Activated CD8-positive, alpha-beta T cell treated with anti-CD3 and anti-CD28 coated beads, Interleukin-2, amount 10 ng/mL, durations not matched to agents 7 days and 5 days (primary cell): ENCODE measurements around the gene SSNA1. TPM values are rescaled to one million over a fixed set of nuclear protein-coding genes. Genes with fewer than 3 reads are reported as not detected.

Source experiments
- ATAC-seq: fragments of 150-1000 bp; cut with Tn5 transposase; one replicate; pipeline ENCODE4 v1.10.0; 2021; ENCODE audit warnings: moderate library complexity
- CTCF ChIA-PET: fragments of 350-600 bp; sonication (Branson Sonifier 250); formaldehyde crosslinking; loops from one replicate; lab custom pipeline; 2021; ENCODE audit warnings: antibody characterized with exemption; lab: Charles Lee
- POLR2A ChIA-PET: fragments of 350-600 bp; sonication (Branson Sonifier 250); formaldehyde crosslinking; loops from one replicate; lab custom pipeline; 2021; ENCODE audit warnings: antibody characterized with exemption; lab: Charles Lee
- DNase-seq: peaks from one replicate; pipeline ENCODE4 v3.0.0-alpha.2; 2020
- H3K27ac Mint-ChIP-seq: one replicate; pipeline ENCODE4 v1.8.0; 2021; ENCODE audit warnings: mild to moderate bottlenecking, mixed read lengths
- H3K27me3 Mint-ChIP-seq: one replicate; pipeline ENCODE4 v1.8.0; 2021; ENCODE audit warnings: low read depth, mixed read lengths
- H3K36me3 Mint-ChIP-seq: one replicate; pipeline ENCODE4 v1.8.0; 2021; ENCODE audit warnings: low read depth, mixed read lengths
- H3K4me1 Mint-ChIP-seq: one replicate; pipeline ENCODE4 v1.8.0; 2021; ENCODE audit warnings: low read depth, mixed read lengths
- H3K4me3 Mint-ChIP-seq: one replicate; pipeline ENCODE4 v1.8.0; 2021; ENCODE audit warnings: mild to moderate bottlenecking, mixed read lengths
- H3K9me3 Mint-ChIP-seq: one replicate; pipeline ENCODE4 v1.8.0; 2022; ENCODE audit warnings: mixed read lengths; ENCODE audit not compliant: insufficient read depth
- total RNA-seq, 2 experiments: library from RNA; stranded (reverse); gene quantifications; one replicate each; pipeline ENCODE4 v1.2.3, GENCODE V29; 2021

SSNA1 gene
- total RNA-seq, 2 experiments from 2014 or later = 88.2 to 90.0 TPM

GRCh38 chr9:137227853-137228505, 39.5 kb downstream of the SSNA1 start:
- Mint-ChIP-seq H3K4me3 (no peak overlapping the region), H3K27ac (peak overlapping the region; percentile 54), H3K9me3 (no peaks in the 10 kb centered on the region)

DNA sequence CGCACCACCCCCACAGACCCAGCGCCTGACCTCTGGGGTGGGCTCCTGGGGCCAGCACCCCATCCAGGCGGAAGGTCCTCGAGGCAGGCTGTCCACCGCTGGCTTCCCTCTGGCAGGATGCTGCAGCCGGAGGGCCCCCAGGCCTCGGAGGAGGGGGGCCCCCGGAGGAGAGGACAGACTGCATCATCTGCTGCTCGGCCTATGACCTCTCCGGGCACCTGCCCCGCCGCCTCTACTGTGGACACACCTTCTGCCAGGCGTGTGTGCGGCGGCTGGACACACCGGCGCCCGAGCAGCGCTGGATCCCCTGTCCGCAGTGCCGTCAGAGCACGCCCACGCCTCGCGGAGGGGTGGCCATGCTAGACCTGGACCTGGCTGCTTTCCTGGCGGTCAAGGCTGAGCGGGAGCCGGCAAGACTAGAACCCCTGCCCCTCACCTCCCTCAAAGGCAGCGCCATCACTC, 40.1 kb downstream of the SSNA1 start:
- Mint-ChIP-seq H3K9me3 (no peaks in the 10 kb centered on the region), H3K27me3 (no peaks in the 10 kb centered on the region), H3K36me3 (no peaks in the 10 kb centered on the region), H3K4me3 (no peak overlapping the region), H3K4me1 (peaks cover 12% of the 10 kb centered on the region), H3K27ac (no peak overlapping the region)
- ATAC-seq (no peak), DNase-seq (no peak)
- ChIA-PET CTCF (interaction anchor here (1.7 to 6.7 kb wide), 2 partner anchors 8 to 104 kb away, joined by 4 to 73 read pairs; no protein-coding TSS in a partner anchor), POLR2A (no interaction called here)

More at GRCh38 chr9:137227853-137228505, 39.5 kb downstream of the SSNA1 start:
- H3K27me3 Mint-ChIP-seq = no peaks in the 10 kb centered on the region
- ATAC-seq (no peak), DNase-seq (no peak)
- H3K36me3 Mint-ChIP-seq = no peaks in the 10 kb centered on the region
- ChIA-PET CTCF (interaction anchor here (0.6 to 6.7 kb wide), 12 partner anchors 9 to 437 kb away, joined by 3 to 73 read pairs (median 6); partner anchors contain the start of genes ANAPC2, SSNA1, TMEM141 and TUBB4B), POLR2A (interaction anchor here (1.0 to 1.4 kb wide), 3 partner anchors 13 to 110 kb away, joined by 3 to 9 read pairs (median 4); partner anchors contain the start of gene TUBB4B)
- peaks cover 15% of the 10 kb centered on the region for H3K4me1 Mint-ChIP-seq

DNA sequence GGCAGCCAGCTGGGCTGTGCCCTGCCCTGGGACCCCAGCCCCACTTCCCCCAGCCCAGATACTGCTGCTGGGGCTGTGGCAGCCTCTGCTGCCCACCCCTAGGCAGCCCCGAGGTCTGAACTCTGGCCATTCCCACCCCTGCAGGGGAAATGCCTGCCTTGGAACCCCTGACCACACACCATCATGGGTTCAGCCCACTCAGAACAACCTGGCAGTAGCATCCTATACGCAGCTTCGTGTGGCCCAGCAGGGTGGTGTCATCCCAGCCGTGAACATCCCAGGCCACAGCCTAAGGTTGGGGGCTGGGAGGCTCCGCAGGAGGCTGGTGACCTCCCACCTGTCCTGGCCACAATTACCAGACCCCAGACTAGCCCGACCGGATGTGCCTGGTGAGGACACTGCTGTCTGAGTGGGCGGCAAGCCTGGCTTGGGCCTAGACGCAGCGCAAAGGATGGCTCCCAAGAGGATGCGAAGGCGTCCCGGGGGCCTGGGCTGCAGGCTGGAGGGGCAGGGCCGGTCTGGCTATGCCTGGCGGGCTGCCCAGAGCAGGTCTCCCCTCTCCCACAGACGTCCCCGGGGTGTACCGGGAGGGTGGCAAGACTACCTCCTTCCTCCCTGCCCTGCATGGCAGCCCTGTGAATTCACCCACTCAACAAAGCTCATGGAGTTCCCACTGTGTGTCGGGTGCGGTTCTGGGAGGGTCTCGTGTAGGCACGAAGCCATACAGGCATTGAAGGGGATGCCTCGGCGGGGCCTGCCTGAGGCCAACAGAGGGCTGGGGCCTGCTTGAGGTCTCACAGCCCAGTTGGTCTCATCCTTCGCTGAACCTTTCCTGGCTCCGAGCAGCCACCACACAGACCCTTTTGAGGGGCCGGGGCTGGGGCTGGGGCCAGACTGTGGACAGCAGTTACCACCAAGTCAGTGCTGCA, 40.8 kb downstream of the SSNA1 start:
- DNase-seq (no peak), ATAC-seq (no peak)
- Mint-ChIP-seq H3K36me3 (no peaks in the 10 kb centered on the region), H3K4me1 (peaks cover 12% of the 10 kb centered on the region), H3K27me3 (no peaks in the 10 kb centered on the region), H3K4me3 (no peak overlapping the region), H3K9me3 (no peaks in the 10 kb centered on the region), H3K27ac (no peak overlapping the region)
- ChIA-PET CTCF (interaction anchor here (1.2 kb wide), 1 partner anchor 194 kb away, joined by 3 read pairs; no protein-coding TSS in a partner anchor), POLR2A (interaction anchor here (0.6 to 1.2 kb wide), 2 partner anchors 40 to 1677 kb away, joined by 3 read pairs; no protein-coding TSS in a partner anchor)

GRCh38 chr9:137229903-137230704, 41.6 kb downstream of the SSNA1 start:
- DNase-seq = no peak
- H3K9me3 Mint-ChIP-seq = no peaks in the 10 kb centered on the region
- H3K27me3 Mint-ChIP-seq = peaks cover under 1% of the 10 kb centered on the region
- no peak overlapping the region for H3K4me3 Mint-ChIP-seq
- no peaks in the 10 kb centered on the region for H3K36me3 Mint-ChIP-seq
- POLR2A ChIA-PET = interaction anchor here (0.6 to 1.2 kb wide), 2 partner anchors 41 to 1678 kb away, joined by 3 read pairs; no protein-coding TSS in a partner anchor
- ATAC-seq = no peak
- H3K27ac Mint-ChIP-seq = no peak overlapping the region
- CTCF ChIA-PET = interaction anchor here (1.2 kb wide), 1 partner anchor 195 kb away, joined by 3 read pairs; no protein-coding TSS in a partner anchor
- peaks cover 7% of the 10 kb centered on the region for H3K4me1 Mint-ChIP-seq

- DNase-seq = no peak
- Mint-ChIP-seq H3K36me3 (no peaks in the 10 kb centered on the region), H3K4me1 (peaks cover 3% of the 10 kb centered on the region), H3K27ac (no peak within 1 kb of the TSS), H3K9me3 (no peaks in the 10 kb centered on the region), H3K27me3 (peaks cover 3% of the 10 kb centered on the region), H3K4me3 (no peak within 1 kb of the TSS)
- ATAC-seq = no peak
- ChIA-PET CTCF (no interaction called here), POLR2A (interaction anchor here (1.4 kb wide), 1 partner anchor 10 kb away, joined by 5 read pairs; the partner anchor contains the start of gene TUBB4B)
Measured at GRCh38 chr9:137230705-137231371, 42.4 kb downstream of the SSNA1 start, which contains the start of gene SLC34A3. TSS of gene SLC34A3 (plus strand) at chr9:137230901. CDS start at chr9:137231703, 802 bp downstream.

DNA sequence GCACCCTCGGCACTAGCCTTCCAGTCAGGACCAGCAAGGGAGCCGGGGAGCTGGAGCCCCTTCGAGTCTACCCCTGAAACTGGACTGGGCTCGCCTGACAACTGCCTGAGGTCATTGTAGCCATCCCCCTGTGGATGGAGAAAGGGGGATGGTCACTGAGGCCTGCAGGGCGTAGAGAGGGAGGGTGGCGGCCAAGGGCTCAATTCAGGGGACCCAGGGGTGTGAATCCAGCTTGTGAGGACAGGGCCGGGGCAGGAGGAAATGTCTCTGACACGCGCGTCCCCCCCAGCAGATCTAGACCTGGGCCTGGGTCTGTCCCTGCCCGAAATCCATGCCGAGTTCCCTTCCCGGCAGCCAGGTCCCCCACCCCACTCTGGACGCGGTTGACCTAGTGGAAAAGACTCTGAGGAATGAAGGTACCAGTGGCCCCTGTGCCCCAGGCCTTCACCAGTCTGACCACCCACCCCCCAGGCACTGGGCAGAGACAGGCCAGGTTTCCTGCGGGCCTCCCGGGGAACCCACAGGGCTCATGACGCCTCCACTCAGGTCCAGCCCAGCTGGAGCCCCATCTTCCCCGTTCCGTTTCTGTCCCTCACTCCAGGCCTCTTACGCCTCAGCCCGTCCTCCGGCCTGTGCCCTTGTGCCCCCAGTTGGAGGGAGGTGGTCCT, 43.0 kb downstream of the SSNA1 start:
- ATAC-seq (no peak), DNase-seq (no peak)
- Mint-ChIP-seq H3K36me3 (no peaks in the 10 kb centered on the region), H3K4me1 (peaks cover 4% of the 10 kb centered on the region), H3K27ac (no peak overlapping the region), H3K4me3 (no peak overlapping the region), H3K27me3 (peaks cover 3% of the 10 kb centered on the region), H3K9me3 (no peaks in the 10 kb centered on the region)
- POLR2A ChIA-PET = interaction anchor here (1.4 kb wide), 1 partner anchor 9 kb away, joined by 5 read pairs; the partner anchor contains the start of gene TUBB4B
- CTCF ChIA-PET = no interaction called here

GRCh38 chr9:137232101-137232500, 43.6 kb downstream of the SSNA1 start:
- ATAC-seq (no peak), DNase-seq (no peak)
- Mint-ChIP-seq H3K36me3 (no peaks in the 10 kb centered on the region), H3K27me3 (peaks cover 3% of the 10 kb centered on the region), H3K4me1 (peaks cover 9% of the 10 kb centered on the region), H3K27ac (no peak overlapping the region), H3K4me3 (no peak overlapping the region), H3K9me3 (no peaks in the 10 kb centered on the region)
- ChIA-PET POLR2A (interaction anchor here (1.4 kb wide), 1 partner anchor 9 kb away, joined by 5 read pairs; the partner anchor contains the start of gene TUBB4B), CTCF (no interaction called here)

DNA sequence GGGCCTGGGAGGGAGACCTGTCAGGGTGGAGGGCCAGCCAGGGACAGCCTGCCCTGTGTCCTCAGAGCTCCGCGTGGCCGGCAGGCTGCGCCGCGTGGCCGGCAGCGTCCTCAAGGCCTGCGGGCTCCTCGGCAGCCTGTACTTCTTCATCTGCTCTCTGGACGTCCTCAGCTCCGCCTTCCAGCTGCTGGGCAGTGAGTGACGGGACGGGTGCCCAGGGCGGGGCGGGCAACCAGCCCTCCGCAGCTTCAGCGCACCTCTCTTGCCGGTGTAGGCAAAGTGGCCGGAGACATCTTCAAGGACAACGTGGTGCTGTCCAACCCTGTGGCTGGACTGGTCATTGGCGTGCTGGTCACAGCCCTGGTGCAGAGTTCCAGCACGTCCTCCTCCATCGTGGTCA, 44.0 kb downstream of the SSNA1 start:
- no peak for ATAC-seq
- Mint-ChIP-seq H3K4me1 (peaks cover 8% of the 10 kb centered on the region), H3K4me3 (no peak overlapping the region), H3K27me3 (peaks cover 3% of the 10 kb centered on the region), H3K36me3 (no peaks in the 10 kb centered on the region), H3K9me3 (no peaks in the 10 kb centered on the region), H3K27ac (no peak overlapping the region)
- no peak for DNase-seq
- ChIA-PET POLR2A (no interaction called here), CTCF (no interaction called here)

GRCh38 chr9:137233143-137233980, 44.9 kb downstream of the SSNA1 start:
- peaks cover 3% of the 10 kb centered on the region for H3K27me3 Mint-ChIP-seq
- no peaks in the 10 kb centered on the region for H3K36me3 Mint-ChIP-seq
- H3K4me3 Mint-ChIP-seq = no peak overlapping the region
- H3K9me3 Mint-ChIP-seq = no peaks in the 10 kb centered on the region
- DNase-seq = no peak
- no peak for ATAC-seq
- no peak overlapping the region for H3K27ac Mint-ChIP-seq
- H3K4me1 Mint-ChIP-seq = peaks cover 10% of the 10 kb centered on the region
- ChIA-PET POLR2A (no interaction called here), CTCF (no interaction called here)
